MM.1S (cell line): ENCODE results near the gene CREB1.

Experiments
- DNase-seq: peaks from one replicate; pipeline ENCODE4 v3.0.0-alpha.2; 2015
- H2AFZ ChIP-seq: fragments of 300-600 bp; sonication (generic); 2 replicates; pipeline ENCODE4 v1.6.0; 2016; ENCODE audit warnings: antibody characterized with exemption, low read length
- H3F3A ChIP-seq: fragments of 300-600 bp; sonication (generic); 2 replicates; pipeline ENCODE4 v1.6.1; 2016; ENCODE audit warnings: mild to moderate bottlenecking, antibody characterized with exemption, low read length, moderate library complexity, mixed read lengths; ENCODE audit not compliant: insufficient read depth
- H3K27ac ChIP-seq: fragments of 300-600 bp; sonication (generic); 2 replicates; pipeline ENCODE4 v1.5.1; 2016; ENCODE audit warnings: mild to moderate bottlenecking, low read length
- H3K27me3 ChIP-seq: fragments of 300-600 bp; sonication (generic); replicated peaks from 2 replicates; pipeline ENCODE4 v1.6.0; 2016; ENCODE audit warnings: low read length; ENCODE audit not compliant: insufficient read depth
- H3K36me3 ChIP-seq: fragments of 300-600 bp; sonication (generic); replicated peaks from 2 replicates; pipeline ENCODE4 v1.6.1; 2016; ENCODE audit warnings: mild to moderate bottlenecking, low read length, mixed read lengths; ENCODE audit not compliant: insufficient read depth
- H3K4me1 ChIP-seq: fragments of 300-600 bp; sonication (generic); 2 replicates; pipeline ENCODE4 v1.6.1; 2016; ENCODE audit warnings: low read length, mixed read lengths
- H3K4me2 ChIP-seq: fragments of 300-600 bp; sonication (generic); 2 replicates; pipeline ENCODE4 v1.6.0; 2016; ENCODE audit warnings: low read depth, low read length
- H3K4me3 ChIP-seq: fragments of 300-600 bp; sonication (generic); 2 replicates; pipeline ENCODE4 v1.5.1; 2016; ENCODE audit warnings: low read length, mixed read lengths
- H3K79me2 ChIP-seq: fragments of 300-600 bp; sonication (generic); 2 replicates; pipeline ENCODE4 v1.6.1; 2016; ENCODE audit warnings: mixed run types, low read length, mixed read lengths
- H3K9ac ChIP-seq: fragments of 300-600 bp; sonication (generic); 2 replicates; pipeline ENCODE4 v1.6.1; 2016; ENCODE audit warnings: low read length, mixed read lengths
- H3K9me2 ChIP-seq: fragments of 300-600 bp; sonication (generic); replicated peaks from 2 replicates; pipeline ENCODE4 v1.6.1; 2016; ENCODE audit warnings: mild to moderate bottlenecking, low read length, mixed read lengths; ENCODE audit not compliant: insufficient read depth
- H3K9me3 ChIP-seq: fragments of 300-600 bp; sonication (generic); replicated peaks from 2 replicates; pipeline ENCODE4 v1.6.1; 2016; ENCODE audit warnings: mild to moderate bottlenecking, low read length, mixed read lengths; ENCODE audit not compliant: insufficient read depth
- H4K20me1 ChIP-seq: fragments of 300-600 bp; sonication (generic); 2 replicates; pipeline ENCODE4 v1.6.1; 2016; ENCODE audit warnings: mild to moderate bottlenecking, low read length, moderate library complexity, mixed read lengths; ENCODE audit not compliant: insufficient read depth
- CTCF ChIP-seq: fragments of 300-600 bp; sonication (generic); IDR thresholded peaks from 2 replicates; pipeline ENCODE4 v1.5.1; 2016; ENCODE audit warnings: antibody characterized with exemption, low read length, mixed read lengths
- EZH2 ChIP-seq: fragments of 300-600 bp; sonication (generic); optimal IDR thresholded peaks from 2 replicates; pipeline ENCODE3; 2017; ENCODE audit warnings: low read depth, mild to moderate bottlenecking, antibody characterized with exemption, low read length, mixed read lengths
- EZH2phosphoT487 ChIP-seq: fragments of 300-600 bp; sonication (generic); IDR thresholded peaks from 2 replicates; pipeline ENCODE4 v1.6.1; 2018; ENCODE audit warnings: antibody characterized with exemption, low read length

The CREB1 gene

GRCh38 chr2:207629553-207629952 lies 99.8 kb downstream of the CREB1 start:
- no peaks in the 10 kb centered on the region for H3K79me2 ChIP-seq
- H3K27ac ChIP-seq: no peak overlapping the region
- peaks cover 29% of the 10 kb centered on the region for H3F3A ChIP-seq
- H3K4me3 ChIP-seq: no peak overlapping the region
- no peak overlapping the region for H2AFZ ChIP-seq
- no peaks in the 10 kb centered on the region for H3K27me3 ChIP-seq
- no peaks in the 10 kb centered on the region for H3K4me1 ChIP-seq
- H3K4me2 ChIP-seq: no peak overlapping the region
- no peak overlapping the region for H3K9ac ChIP-seq
- TF ChIP-seq CTCF (no peak), EZH2phosphoT487 (no peak), EZH2 (no peak)
- H4K20me1 ChIP-seq: no peaks in the 10 kb centered on the region
- H3K9me3 ChIP-seq: no peaks in the 10 kb centered on the region
- no peak for DNase-seq
- no peaks in the 10 kb centered on the region for H3K9me2 ChIP-seq
- no peaks in the 10 kb centered on the region for H3K36me3 ChIP-seq

- no peak for DNase-seq
These were observed 100.7 kb downstream of the CREB1 start for GRCh38 chr2:207630491-207630890.

GRCh38 chr2:207632575-207633493 lies 103.1 kb downstream of the CREB1 start:
- no peaks in the 10 kb centered on the region for H4K20me1 ChIP-seq
- no peak overlapping the region for H3K9ac ChIP-seq
- no peaks in the 10 kb centered on the region for H3K36me3 ChIP-seq
- no peak overlapping the region for H3K27ac ChIP-seq
- H2AFZ ChIP-seq: no peak overlapping the region
- no peak overlapping the region for H3K4me3 ChIP-seq
- no peaks in the 10 kb centered on the region for H3K9me2 ChIP-seq
- no peak overlapping the region for H3K4me2 ChIP-seq
- no peaks in the 10 kb centered on the region for H3K27me3 ChIP-seq
- H3F3A ChIP-seq: no peaks in the 10 kb centered on the region
- TF ChIP-seq CTCF (no peak), EZH2 (no peak), EZH2phosphoT487 (no peak)
- H3K4me1 ChIP-seq: no peaks in the 10 kb centered on the region
- H3K9me3 ChIP-seq: no peaks in the 10 kb centered on the region
- no peak for DNase-seq
- H3K79me2 ChIP-seq: no peaks in the 10 kb centered on the region

More at GRCh38 chr2:207630491-207630890, 100.7 kb downstream of the CREB1 start:
- Histone ChIP-seq H3K4me1 (no peaks in the 10 kb centered on the region), H3F3A (peaks cover 21% of the 10 kb centered on the region), H3K4me2 (no peak overlapping the region), H4K20me1 (no peaks in the 10 kb centered on the region), H3K79me2 (no peaks in the 10 kb centered on the region), H3K27me3 (no peaks in the 10 kb centered on the region), H3K4me3 (no peak overlapping the region), H3K9me2 (no peaks in the 10 kb centered on the region), H3K9ac (no peak overlapping the region), H3K9me3 (no peaks in the 10 kb centered on the region), H2AFZ (no peak overlapping the region), H3K36me3 (no peaks in the 10 kb centered on the region), H3K27ac (no peak overlapping the region)
- no peak for TF ChIP-seq CTCF
- TF ChIP-seq EZH2: no peak
- TF ChIP-seq EZH2phosphoT487: no peak
